Measurements from ENCODE around the gene HTT.

Gene HTT

DNA sequence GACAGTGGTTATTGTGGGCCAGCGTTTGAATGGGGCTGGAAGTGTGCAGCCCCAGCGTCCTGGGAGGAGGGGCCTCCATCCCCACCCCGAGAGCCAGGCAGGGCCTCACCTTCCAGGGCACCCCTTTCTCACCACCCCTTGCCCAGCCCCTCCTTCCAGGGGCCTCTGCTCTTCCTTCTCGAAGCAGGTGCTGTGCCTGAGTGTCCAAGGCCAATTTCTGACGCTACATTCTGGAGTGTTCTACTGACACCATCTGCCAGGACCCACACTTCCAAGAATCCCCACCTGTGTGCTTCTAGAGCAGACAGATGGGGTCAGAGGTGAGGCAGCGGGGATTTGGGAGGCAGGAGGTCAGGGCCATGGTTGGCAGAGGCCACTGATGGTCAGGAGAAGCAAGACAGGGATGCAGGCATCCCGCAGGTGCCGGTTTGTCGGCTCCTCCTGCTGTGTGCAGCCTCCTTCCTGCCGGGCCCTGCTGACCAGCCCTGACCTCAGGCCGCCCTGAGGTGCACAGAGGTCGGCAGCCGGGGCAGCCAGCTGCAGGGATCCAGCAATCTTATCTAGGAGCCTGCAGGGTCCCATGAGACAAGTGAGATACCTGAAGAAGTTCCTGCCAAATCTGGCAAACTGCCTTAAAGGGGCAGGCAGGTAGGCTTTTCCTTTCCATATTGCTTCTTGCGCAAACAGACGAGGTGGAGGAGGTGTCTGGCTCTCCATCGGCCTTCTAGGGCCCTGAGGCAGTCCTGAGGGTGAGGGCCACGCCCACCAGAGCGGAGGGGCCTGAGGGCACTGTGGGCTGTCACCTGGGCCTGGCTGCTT is 193.3 kb downstream of the HTT start:
- no peak for DNase-seq (ENCODE audit: low read depth)

GRCh38 chr4:3268395-3269104 is 194.1 kb downstream of the HTT start:
- DNase-seq (ENCODE audit: low read depth) = no peak

- DNase-seq (ENCODE audit: low read depth) = no peak
Measured at GRCh38 chr4:3269105-3269927, 194.8 kb downstream of the HTT start.

DNA sequence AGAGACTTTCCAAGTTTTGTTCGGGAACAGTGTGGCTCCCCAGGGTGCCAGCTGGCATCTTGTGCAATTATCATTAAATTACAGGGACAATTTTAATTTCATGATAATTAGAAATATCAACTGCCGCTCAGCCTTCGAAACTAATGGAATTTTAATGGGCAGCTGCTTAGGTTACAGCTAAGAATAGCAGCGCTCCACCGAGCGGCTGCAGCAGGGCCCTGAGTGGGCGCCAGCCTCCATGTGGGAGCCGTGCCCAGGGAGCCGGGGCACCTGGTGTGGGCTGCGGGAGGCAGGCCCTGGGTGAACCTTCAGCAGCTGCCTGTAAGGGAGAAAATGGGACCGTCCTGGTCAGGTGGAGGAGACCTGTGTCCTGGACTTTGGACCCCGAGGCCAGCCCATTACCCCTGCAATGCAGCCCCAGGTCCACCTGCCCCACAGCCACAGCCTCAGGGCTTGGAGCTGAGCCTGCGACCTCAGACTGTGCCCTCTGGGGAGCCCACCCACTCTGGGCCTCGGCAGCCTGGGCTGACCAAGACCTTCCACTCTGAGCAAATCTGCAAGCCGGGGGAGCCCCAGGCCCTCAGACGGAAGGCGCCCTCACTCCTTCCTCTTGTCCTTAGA is 195.6 kb downstream of the HTT start:
- no peak for DNase-seq (ENCODE audit: low read depth)

- DNase-seq (ENCODE audit: low read depth) = no peak
Measured at GRCh38 chr4:3271131-3271530, 196.7 kb downstream of the HTT start.

DNA sequence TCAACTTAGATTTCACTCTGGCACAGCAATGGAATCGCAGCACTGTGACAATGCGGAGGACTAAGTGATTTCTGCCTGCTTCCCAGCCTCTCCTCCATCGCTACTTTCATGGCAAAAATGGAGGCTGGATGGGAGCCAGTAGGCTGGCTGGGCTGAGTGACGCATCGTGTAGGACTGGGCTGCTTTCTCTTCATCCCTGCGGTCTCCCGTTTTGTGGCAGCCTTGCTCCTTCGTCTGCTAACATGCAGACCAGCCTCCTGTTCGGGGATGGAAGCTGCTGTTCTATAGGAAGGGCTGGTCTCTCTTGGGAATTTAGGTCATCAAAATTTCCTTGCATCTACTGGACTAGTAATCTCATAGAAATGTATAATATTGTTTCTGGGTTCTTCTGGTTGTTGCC is 202.5 kb downstream of the HTT start:
- no peak for DNase-seq (ENCODE audit: low read depth)

GRCh38 chr4:3280466-3280865 is 206.0 kb downstream of the HTT start:
- DNase-seq (ENCODE audit: low read depth) = no peak

GRCh38 chr4:3283483-3283882 is 209.0 kb downstream of the HTT start:
- DNase-seq (ENCODE audit: low read depth) = no peak

DNA sequence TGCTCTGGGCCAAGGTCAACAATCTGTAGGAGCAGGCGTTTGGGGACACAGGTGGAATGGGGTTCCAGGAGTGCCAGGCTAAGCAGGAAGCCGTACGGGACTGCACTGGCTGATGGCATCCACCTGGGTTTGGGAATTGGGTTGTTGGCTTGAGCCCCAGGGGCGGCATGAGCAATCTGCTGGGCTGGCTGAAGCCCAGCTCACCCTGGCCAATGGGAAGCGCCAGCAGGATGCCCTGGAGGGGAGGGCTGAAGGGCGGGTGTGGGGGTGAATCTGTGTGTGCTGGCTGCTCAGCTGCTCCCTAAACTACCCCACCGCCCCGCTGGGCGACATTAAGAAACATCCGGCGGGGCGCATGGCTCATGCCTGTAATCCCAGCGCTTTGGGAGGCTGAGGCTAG is 209.4 kb downstream of the HTT start:
- DNase-seq (ENCODE audit: low read depth) = no peak

DNA sequence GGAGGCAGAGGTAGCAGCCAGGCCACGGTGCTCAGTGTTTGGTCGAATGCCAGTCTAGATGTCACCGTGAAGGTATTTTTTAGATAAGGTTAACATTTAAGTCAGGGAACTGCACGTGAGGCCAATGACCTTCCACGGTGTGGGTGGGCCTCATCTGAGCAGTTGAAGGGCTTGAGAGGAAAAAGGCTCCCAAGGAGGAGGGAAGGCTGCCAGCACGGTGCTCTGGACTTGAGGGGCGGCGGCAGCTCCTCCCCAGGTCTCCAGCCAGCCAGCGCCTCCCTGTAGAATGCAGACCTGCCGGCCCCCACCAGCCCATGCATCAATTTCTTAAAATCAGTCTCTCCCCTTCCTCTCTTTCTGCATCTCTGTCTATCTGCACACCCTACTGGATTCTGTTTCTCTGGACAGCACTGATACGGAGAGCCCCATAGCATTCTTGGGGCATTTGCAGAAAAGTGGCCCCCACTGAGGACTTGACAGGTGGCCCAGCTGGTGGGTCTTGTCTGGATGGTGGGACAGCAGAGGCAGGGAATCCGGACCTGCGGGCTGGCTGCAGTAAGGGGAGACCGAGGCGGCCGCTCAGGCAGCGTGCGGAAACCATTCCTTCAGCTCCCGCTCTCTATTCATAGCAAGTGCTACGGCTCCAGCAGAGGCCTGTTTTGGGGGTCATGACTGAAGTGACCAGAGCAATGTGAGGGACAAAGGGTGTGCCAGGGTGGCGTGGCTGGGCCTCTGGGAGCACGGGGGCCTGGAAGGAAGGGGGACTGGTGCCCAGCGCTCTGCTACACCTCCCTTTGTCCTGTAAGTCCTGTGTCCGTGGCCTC is 210.5 kb downstream of the HTT start:
- DNase-seq (ENCODE audit: low read depth) = no peak

DNA sequence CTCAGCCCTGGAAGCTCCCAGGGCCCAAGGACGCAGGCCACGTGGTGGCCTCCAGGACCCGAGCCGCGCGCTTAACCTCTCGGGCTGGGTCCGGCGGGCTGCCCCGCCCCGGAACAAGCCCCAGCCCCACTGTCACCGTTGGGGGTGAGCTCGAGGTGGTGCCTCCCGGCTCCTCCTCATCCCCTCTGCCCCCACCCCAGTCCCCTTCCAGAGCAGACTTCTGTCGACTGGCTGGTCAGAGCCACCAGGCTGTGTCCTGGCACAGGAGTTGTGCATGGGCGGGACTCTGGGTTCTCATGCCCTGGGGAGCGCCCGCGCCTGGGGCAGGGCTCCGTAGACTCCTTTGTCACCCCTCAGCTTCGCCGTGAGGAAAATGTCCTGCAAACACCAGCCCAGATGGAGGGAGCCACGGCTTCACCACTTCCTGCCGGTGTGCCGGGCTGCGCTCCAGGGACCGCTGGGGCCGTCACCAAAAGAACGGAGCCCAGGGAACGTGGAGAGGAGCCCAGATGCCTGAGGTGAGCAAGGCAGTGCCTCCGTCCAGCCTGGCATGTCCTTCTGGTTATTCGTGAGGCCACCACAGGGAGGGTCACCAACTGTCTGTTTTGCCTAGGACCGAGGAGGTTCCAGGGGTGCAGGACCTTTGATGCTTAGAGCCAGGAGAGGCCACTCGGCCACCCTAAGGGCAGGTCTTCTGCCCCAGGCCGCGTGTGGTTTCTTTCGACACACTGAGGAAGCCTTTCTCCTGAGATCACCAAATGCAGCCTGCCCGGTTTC is 211.3 kb downstream of the HTT start:
- DNase-seq (ENCODE audit: low read depth) = no peak

DNA sequence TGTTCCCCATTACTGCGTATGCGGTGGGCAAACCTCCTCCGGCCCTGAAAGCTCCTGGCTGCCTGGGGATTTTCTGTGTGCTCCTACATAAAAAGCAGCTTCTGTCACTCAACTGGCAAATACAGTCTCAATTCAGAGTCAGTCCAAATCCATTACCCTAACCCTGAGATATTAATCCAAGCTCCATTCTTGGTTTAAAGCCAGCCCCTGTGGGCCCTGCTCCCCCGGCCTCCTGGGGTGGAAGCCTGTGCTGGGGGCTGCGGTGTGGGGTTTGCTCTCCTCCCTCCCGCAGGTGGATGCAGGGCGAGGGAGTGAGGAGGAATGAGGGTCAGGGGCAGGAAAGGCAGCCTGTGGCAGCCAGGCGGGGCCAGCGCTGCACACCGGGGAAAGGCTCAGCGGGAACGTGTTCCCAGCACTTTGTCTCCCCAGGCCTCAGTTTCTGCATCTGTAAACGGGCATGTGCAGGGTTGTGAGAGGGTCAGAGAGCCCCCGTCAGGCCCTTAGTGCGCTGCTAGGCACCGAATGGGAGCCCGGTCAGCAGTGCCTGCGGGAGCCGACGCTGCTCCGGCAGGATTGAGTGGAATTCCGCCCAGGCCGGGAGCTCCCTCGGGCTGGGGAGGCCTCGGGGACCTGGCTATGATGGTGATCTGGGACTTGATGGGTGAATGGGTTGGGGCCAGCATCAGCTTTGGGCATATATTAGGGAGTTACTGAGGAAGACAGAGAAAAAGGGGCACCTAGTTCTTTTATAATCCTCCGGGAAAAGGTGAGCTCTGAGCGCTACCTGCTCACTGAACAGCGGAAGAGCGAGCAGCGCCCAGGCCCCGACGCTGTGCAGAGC is 212.1 kb downstream of the HTT start:
- DNase-seq (ENCODE audit: low read depth) = no peak

GRCh38 chr4:3287271-3287971 is 212.9 kb downstream of the HTT start:
- DNase-seq (ENCODE audit: low read depth) = no peak

DNA sequence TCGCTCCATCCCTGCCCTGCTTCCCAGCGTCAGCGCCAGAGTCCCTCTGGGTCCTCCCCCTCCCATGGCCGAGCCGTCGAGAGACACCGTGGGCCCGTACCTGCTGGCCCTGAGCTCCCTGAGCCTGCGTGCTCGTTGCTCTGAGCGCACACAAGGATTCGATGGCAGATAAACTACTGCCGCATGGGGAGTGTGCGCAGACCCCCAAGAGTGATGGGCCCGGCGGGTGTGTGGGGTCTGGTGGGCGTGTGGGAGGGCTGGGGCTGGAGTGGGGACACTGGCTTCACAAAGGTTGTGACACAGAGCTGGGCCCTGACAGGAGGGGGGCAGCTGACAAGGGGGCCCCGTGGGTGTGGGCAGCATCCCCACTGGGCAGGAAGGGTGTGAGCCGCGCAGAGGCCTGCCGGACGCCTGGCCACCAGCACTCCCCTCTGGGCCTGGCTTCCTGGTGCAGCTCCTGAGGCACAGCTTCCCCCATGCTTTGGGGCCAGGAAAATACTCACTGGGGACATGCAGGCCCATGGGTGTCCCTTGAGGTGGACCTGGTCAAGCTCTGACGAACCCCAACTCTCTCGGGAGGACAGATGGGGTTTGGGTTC is 213.6 kb downstream of the HTT start:
- DNase-seq (ENCODE audit: low read depth) = no peak

DNA sequence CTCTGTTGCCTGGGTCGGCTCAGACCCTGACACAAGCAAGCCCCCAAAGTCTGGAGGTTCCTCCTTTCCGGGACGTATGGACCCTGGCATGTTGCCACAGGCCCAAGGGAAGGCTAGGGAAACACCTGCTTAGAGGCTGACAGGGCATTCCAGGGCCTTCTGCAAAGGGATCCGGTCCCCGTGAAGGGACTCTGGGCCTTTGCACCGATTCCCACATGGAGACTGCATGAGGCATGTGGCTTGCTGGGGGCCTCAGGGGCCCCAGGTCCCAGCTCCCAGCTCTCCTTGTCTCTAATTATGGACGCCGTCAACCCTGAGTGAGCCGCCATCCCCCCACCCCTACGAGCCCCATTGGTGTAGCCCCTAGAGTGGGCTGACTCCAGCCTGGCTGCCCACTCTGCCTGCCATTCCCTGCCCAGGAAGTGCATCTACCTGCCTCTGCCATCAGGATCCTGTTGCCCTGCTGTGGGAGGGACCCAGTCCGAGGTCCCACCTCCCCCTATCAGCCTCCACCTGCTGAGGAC is 214.2 kb downstream of the HTT start:
- DNase-seq (ENCODE audit: low read depth) = no peak

- no peak for DNase-seq (ENCODE audit: low read depth)
Measured at GRCh38 chr4:3290476-3290875, 216.0 kb downstream of the HTT start.

DNA sequence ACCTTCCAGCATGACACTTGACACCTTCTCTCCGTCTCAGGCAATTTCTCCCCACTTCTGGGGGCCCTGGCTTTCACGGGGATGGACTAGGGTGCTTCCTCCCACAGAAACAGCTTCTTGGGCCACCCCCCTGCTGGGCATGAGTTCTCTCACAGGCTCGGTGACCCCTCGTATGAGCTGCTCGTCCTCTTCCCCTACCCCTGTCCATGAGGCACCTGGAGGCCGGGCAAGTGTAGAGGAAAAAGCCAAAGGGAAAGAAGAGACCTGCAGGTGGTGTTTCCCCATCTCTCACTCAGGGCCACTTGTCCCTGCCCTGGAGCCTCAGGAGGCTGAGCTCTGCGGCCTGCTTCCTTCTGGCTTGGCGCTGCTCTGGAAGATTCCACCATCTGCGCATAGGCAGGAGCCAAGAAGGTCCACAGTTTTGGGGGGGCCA is 216.4 kb downstream of the HTT start:
- DNase-seq (ENCODE audit: low read depth) = no peak

GRCh38 chr4:3291411-3291968 is 217.0 kb downstream of the HTT start:
- no peak for DNase-seq (ENCODE audit: low read depth)
